Iris pigment epithelial cell (primary cell): Measurements from ENCODE around the gene LCN10.
"Not testable (repeated sequence)": the region's sequence is repeated elsewhere in the genome, so short reads cannot be mapped to it uniquely, and the experiment has no call there.

Experiments
- DNase-seq: peaks from one replicate; pipeline ENCODE4 v3.0.0-alpha.2; 2011; ENCODE audit warnings: low read depth

The LCN10 gene

DNA sequence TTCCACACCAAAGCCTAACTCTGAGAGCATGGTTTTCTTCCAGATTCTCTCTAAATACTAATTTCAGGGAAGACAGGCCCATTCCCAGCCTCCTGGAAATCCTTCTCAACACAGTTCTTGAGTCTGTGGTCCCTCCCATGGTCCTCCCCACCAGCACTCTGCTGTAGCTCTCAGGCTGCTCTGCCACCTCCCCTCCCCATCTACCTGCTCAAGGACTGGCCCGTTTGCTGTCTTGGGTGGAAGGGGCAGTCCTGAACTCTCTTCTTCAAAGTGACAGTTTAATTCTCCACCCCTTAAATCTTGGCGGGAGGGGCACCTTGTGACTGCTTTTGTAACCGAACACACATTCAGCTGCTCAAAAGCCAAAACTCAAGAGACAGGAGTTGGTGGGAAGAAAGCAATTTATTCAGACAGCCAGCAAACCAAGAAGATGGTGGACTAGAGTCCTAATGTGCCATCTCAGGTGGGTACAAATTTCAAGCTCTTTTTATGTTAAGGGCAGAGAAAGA, 29.2 kb upstream of the LCN10 start:
- no peak for DNase-seq

DNA sequence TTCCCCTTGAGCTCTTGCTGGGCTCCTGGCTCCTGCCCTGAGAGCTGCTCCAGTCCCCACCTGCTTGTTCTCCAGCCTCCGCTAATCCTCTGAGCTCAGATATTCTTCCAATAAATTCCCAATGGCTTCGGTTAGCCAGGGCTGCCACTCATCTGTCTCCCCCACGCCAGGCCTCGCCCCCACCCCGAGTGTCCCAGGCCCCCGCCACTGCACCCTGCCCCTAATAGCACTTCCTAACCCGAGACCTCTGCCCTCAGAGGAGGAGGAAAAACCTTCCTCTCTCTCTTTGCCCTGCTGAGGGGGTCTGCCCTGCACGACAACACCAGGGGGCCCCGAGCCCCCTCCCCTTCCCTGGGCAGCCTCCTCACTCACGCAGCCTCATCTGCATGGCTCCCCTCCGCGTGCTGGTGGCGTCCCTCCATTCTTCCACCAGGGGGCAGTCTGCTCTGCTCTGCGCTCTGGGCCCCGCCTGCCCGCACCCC, 27.0 kb upstream of the LCN10 start:
- no peak for DNase-seq

DNA sequence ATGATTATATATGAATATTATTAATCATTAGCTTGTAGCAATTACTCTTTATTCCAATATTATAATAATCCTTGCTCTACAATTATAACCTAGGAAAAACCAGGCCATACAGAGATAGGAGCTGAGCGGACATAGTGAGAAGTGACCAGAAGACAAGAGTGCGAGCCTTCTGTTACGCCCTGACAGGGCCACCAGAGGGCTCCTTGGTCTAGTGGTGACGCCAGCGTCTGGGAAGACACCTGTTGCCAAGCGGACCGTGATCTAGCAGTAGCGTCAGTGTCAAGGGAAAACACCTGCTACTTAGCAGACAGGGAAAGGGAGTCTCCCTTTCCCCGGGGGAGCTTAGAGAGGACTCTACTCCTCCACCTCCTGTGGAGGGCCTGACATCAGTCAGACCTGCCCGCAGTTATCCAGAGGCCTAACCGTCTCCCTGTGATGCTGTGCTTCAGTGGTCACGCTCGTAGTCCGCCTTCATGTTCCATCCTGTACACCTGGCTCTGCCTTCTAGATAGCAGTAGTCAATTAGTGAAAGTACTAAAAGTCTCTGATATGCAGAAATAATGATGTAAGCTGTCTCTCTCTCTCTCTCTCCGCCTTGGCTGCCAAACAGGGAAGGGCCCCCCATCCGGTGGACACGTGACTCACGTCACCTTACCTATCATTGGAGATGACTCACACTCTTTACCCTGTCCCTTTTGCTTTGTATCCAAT, 23.8 kb upstream of the LCN10 start:
- peak; percentile 42 for DNase-seq

DNA sequence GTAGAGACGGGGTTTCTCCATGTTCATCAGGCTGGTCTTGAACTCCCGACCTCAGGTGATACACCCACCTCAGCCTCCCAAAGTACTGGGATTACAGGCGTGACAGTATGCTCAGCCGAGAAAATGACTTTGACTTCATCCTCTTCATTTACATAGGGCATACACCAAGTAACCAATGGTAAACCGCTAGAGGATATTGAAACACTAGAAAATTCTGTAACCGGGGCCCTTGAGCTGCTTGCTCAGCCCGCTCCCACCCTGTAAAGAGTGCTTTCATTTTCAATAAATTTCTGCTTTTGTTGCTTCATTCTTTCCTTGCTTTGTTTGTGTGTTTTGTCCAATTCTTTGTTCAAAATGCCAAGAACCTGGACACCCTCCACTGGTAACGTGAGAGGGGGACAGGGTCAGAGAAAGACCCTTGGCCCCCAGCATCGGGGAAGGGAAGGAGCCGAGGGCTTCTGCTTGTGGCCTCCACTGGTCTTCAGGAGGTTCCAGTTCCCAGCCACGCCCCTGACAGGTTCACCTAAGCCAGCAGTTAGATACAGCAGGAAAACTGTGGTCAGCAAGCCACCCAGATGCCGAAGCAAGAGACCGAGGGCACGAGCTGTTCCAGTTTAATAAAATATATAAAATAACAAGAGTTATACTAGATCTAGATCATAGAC, 23.1 kb upstream of the LCN10 start:
- not testable (repeated sequence) for DNase-seq

DNA sequence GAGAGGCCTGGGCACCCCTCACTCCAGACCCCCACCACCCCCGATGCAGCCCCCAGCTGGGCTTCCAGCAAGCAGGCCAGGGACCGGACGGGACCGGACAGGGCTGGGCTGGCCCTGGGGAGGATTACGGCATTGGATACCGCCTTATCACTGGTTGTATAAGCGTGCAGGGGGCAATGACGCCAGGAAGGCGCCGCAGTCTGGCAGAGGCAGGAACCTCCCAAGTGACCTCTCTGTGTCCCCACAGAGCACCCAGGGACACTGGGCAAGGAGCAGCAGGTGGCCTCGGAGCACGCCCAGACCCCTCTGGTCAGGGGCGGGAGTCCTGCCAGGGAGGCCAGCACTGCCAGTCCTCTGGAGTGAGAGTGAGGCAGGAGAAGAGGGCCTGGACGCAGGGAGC, 22.3 kb upstream of the LCN10 start:
- DNase-seq, result no peak

DNA sequence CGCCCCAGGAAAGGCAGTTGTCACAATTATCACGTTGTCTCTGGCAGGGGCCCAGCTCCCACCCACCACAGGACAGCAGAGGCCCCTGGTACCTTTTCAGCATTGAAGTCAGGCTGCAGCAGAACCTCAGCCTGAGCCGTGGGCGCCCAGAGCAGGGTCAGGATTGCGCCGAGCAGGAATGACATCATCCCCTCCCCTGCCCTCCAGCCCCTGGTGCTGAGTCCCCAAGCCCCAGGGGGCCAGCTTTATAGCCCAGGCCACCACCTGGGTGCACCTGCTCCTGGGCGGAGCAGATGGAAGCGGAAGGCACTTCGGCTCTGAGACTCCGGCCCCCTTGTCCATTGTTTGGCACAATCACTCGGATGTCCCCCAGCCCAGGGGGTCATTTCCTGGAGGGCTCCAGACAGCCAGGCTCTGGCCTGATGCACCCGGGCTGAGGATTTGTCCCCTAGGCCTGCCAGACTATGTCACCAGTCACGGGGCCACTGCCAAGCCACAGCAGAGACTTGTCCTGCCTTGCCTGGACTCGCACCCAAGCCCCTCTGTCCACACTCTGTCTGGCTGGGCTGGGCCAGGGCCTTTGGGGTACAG, 21.7 kb upstream of the LCN10 start, which contains the start of gene LCN15:
LCN15 (minus strand) TSS at position 218 of the 591 bp plus-strand sequence; CDS start at position 188, 30 bp downstream.
- DNase-seq, result no peak

DNA sequence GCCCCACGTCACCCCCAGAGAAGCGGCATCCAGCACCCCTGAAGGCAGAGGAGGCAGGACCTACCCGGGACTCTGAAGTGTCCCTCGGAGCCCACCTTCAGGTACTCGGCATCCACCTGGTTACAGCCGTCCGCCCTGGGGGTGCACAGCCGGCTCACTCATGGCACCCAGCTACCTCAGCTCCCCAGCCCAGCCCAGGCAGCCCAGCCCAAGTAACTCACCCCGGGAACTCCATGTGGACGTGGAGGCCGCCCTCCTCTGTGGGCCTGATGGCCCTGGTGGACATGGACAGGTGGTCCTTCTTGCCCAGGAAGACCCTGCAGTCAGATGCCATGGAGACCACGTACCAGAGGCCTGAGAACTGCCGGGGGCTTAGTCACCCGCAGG, 20.9 kb upstream of the LCN10 start:
- DNase-seq, result no peak

DNA sequence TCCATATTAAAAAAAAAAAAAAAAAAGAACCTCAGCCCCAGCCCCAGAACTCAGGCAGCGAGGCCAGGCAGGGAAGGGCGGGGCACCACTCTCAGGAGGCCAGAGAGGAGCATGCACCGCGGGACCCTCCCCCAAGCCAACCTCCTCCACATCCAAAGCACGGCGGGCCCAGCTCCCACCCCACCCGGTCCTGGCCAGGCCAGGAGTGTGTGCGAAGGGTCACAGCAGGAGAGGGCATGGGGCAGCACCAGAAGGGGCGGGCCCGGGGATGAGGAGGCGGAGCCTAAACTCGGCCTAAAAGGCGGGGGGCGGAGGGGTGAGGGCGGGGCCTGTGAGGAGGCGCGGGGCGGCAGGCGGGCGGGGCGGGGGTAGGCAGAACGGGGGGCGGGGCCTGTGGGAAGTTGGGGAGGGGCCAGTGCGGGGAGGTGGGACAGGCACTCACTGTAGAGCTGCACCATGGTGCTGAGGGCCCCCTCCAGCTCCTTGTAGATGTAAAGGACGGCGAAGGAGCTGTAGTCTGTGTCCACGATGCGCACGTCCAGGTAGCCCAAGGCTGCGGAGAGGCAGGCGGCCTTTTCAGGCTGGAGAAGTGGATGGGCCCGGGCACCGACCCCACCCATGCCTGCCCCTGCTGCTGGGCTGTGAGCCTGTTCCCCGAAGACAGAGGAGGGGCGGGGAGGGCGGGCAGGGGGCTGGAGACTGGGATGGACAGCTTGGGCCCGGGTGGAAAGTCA, 20.3 kb upstream of the LCN10 start:
- no peak for DNase-seq

DNA sequence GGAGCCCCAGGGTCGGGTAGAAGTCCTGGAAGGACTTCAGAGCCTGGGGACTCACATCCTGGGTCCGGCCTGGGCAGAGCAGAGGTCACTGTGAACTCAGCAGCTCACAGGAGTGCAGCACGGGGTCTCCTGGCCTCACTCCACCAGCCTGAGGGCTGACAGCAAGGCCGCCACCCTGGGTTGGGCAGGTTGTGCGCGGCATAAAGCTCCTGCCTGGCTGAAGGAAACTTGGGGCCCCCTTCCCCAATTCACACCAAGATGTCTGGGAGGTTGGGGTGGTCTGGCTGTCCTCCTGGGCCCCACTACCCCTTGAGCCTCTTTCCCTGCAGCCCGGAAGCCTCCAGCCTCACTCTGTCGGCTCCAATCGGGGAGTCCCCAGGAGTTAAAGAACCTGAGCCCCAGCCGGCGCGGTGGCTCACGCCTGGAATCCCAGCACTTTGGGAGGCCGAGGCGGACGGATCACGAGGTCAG, 19.5 kb upstream of the LCN10 start:
- no peak for DNase-seq

DNA sequence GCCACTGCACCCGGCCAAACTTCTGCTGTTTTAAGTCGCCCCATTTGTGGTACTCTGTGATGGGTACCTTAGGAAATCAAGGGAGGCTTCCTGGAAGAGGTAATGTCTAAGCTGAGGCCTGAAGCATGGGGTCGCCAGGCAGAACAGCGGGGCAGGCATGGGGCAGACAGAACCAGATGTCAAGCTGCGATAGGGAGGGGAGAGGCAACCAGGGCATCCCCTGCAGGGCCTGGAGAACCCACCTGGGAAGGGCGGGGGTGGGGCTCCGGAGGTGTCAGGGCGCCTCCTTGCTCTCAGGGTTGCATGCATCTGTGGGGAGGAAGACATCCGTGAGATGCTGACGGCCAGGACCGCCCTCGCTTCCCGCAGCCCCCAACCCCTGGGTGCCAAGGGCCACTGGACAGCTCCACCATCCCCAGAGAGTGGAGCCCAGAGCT, 18.8 kb upstream of the LCN10 start:
- no peak for DNase-seq

DNA sequence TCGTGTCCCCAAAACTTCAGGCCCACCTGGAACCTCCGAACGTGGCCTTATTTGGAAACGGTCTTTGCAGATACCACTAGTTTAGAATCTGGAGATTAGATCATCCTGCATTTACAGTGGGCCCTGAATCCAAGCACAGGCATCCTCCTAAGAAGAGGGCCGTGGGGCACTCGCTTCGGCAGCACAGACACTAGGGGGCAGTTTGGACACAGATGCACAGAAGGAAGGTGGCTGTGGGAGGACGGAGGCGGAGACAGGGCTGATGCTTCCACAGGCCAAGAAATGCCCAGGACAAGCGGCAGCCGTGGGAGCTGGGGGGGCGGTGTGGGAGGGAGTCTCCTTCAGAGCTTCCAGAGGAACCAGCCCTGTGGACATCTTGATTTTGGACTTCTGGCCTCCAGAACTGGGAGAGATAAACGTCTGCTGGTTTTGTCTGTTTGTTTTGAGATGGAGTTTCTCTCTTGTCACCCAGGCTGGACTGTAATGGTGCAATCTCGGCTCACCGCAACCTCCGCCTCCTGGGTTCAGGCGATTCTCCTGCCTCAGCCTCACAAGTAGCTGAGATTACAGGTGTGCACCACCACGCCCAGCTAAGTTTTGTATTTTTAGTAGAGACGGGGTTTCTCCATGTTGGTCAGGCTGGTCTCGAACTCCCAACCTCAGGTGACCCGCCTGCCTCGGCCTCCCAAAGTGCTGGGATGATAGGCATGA, 18.2 kb upstream of the LCN10 start:
- peak; percentile 62 for DNase-seq

DNA sequence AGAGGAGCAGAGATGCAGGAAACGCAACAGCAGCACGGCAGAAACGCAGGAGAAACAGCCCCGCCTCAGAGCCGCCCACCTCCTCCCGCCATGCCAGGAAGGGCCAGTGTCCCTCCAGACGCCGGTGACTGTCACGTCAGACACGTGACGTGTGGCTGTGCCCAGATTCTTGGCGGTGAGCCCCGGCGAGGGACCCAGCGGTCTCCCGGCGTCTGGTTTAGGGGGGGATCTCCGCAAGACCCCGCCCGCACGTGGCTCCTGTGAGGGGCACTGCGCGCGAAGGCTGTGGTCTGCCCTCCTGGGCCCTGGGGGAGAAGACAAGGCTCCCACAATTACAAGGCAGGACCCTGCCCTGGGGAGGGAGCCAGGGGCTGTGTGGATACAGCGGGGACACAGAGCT, 17.7 kb upstream of the LCN10 start:
- DNase-seq, result no peak

DNA sequence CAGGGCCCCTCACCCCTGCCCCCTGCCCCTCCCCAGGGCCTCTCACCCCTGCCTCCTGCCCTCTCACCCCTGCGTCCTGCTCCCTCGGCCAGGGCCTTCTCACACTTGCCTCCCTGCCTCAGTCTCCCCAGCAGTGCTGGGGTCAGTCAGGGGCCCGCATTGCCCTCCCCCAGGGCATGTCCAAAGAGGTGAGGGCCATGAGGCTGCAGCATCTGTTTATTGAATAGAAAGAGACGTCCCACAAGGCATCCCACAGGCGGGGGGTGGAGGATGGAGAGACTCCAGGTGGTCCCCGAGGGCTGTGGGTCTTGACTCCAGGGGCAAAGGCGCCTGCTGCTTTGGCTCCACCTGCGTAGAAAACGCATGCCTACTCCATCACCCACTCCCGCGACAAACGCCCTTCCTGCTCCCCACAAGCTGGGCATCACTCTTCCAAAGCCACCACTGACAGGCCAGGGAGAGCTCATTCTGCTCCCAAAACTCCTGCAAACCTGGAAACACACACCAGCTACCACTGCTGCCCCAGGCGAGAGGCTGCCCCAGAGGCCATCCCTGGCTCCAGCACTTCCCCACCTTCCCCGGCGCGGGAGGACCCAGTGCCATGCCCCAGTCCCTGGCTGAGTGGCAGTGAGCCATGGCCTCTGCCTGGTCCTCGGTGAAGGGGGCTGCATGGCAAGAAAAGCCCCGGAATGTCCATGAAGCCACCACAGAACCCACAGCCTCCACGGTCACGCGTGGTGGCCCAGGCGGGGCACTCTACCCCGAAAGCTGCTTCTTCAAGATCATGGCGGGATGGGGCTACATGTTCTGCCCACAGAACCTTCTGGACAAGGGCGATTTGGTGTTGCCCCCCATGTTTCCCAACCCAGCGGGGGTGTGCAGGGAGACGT, 16.9 kb upstream of the LCN10 start:
- no peak for DNase-seq

DNA sequence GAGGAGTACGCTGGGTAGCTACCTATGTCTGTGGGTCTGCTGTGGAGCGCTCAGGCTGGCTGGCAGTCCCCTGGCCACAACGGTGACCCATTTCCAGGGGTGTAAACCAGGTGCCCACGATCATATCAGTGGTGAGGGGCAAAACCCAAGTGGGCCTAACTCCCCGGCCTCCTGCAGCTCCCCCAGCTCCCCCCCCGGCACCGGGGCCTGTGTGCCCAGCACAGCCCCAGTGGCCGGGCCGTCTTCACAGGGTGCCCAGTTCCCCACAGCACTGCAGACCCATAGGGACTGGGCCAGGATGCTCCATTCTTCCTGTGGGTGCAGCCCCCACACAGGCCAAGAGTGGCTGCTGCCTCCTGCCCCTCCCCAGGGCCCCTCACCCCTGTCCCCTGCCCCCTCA, 16.3 kb upstream of the LCN10 start:
- no peak for DNase-seq

DNA sequence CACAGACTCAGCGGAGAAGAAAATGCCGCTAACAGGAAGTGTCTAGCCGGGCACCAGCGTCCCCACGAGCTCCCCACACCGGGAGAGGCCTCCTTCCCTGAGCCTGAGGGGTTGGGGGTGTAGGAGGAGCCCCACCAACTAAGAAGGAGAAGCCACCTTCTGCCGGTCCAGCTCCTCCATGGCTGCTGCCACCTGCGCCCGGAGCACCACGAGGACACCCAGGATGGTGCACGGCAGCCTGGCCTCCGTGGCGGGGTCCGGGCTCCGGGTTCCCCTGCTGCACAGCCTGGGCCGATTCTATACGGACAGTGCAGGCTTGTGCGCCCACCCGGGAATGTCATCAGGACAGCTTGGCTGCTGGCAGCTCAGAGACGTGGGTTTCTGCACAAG, 15.0 kb upstream of the LCN10 start:
- no peak for DNase-seq

DNA sequence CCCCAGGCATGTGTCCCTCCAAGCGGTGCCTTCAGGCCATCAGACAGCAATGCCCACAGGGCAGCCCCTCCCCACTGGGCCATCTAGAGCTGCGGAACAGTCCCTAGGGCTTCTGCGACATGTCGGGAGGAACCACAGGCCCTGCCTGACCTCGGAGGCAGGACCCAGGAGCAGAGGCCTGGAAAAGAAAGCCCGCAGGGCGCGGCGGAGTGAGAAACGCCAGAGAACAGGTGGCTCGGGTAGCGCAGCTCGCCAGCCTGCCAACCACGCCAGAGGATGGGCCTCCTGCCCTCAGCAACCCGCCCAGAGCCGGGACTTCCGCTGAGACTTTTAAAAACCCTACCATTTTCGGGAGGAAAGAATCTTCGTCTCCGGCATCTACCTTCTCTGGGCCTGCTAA, 14.6 kb upstream of the LCN10 start:
- DNase-seq, result no peak

DNA sequence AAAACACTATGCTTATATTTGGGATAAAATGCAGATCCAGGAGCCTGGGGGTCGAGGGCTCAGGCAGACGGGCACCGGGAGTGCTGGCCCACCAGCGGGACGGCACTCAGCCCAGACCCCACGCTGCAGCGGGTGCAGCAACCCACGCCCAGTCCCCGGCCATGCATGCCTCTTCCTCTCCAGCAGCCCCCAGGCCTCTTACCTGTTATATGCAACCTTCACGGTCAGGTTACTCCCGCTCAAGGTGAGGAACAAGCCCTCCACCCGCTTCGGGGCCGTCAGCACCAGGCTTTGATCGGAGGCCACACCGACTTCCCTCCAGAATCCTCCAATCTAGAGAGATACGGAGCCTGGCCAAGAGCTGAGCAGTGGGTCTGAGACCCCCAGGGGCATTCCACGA, 14.1 kb upstream of the LCN10 start:
- DNase-seq, result no peak

DNA sequence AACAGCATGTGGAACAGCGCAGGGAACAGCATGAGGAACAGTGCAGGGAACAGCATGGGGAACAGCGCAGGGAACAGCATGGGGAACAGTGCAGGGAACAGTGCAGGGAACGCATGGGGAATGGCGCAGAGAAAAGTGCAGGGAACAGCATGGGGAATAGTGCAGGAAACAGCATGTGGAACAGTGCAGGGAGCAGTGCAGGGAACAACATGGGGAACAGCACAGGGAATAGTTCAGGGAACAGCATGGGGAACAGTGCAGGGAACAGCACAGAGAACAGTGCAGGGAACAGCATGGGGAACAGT, 13.3 kb upstream of the LCN10 start:
- no peak for DNase-seq

DNA sequence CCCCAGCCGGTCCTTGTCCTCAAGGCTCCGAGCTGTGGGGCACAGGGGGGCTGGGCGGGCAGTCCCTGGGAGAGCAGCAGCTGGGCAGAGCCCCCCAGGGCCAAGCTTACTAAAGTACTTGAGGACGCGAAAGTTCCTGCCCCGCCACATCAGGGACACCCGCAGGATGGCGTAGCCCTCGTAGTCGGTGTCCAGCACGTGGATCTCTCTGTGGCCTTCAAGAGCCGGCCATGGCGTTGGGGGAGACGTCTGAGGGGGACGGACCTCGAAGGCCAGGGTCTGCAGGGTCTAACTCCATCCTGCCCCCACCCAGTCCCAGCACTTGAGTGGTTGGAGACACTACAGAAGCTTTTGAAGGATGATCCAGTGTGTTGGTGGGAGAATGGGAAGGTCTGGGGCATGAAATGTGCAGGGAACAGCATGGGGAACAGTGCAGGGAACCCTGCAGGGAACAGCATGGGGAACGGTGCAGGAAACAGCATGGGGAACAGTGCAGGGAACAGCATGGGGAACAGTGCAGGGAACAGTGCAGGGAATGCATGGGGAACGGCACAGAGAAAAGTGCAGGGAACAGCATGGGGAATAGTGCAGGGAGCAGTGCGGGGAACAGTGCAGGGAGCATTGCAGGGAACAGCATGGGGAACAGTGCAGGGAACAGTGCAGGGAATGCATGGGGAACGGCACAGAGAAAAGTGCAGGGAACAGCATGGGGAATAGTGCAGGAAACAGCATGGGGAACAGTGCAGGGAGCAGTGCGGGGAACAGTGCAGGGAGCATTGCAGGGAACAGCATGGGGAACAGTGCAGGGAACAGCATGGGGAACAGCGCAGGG, 12.8 kb upstream of the LCN10 start:
- DNase-seq, result not testable (repeated sequence)
